ENCODE measurements around the gene PPP1R13B.

Gene PPP1R13B

GRCh38 chr14:103885509-103885932, 38.1 kb upstream of the PPP1R13B start:
- H3K4me3 ChIP-seq = no peak overlapping the region
- peak; percentile 53 for DNase-seq (ENCODE audit: low spot score)
- TF ChIP-seq CTCF (IDR thresholded peaks at IDR 0.05) = no peak
- no peak overlapping the region for H3K27ac ChIP-seq

- Histone ChIP-seq H3K27ac (no peak overlapping the region), H3K4me3 (no peak overlapping the region)
- no peak for DNase-seq (ENCODE audit: low spot score)
- TF ChIP-seq CTCF (IDR thresholded peaks at IDR 0.05) = no peak
These were observed 37.5 kb upstream of the PPP1R13B start for GRCh38 chr14:103884854-103885253.

- Histone ChIP-seq H3K4me3 (no peak overlapping the region), H3K27ac (no peak overlapping the region)
- no peak for DNase-seq (ENCODE audit: low spot score)
- TF ChIP-seq CTCF (IDR thresholded peaks at IDR 0.05) = no peak
These were observed 35.8 kb upstream of the PPP1R13B start for GRCh38 chr14:103883263-103883523.

- H3K4me3 ChIP-seq = no peak overlapping the region
- H3K27ac ChIP-seq = no peak overlapping the region
- DNase-seq (ENCODE audit: low spot score) = peak; percentile 62
- TF ChIP-seq CTCF (IDR thresholded peaks at IDR 0.05) = no peak
These were observed 35.3 kb upstream of the PPP1R13B start for GRCh38 chr14:103882503-103883262.

- TF ChIP-seq CTCF (IDR thresholded peaks at IDR 0.05) = no peak
- no peak overlapping the region for H3K4me3 ChIP-seq
- peak; percentile 72 for DNase-seq (ENCODE audit: low spot score)
- H3K27ac ChIP-seq = peak overlapping the region in 1 of 2 donors; percentile 79
These were observed 34.2 kb upstream of the PPP1R13B start for GRCh38 chr14:103881268-103882201.

- TF ChIP-seq CTCF (IDR thresholded peaks at IDR 0.05) = no peak
- peak overlapping the region; percentile 67 for H3K4me3 ChIP-seq
- peak overlapping the region in 1 of 2 donors; percentile 79 for H3K27ac ChIP-seq
- peak; percentile 85 for DNase-seq (ENCODE audit: low spot score)
These were observed 33.2 kb upstream of the PPP1R13B start for GRCh38 chr14:103880348-103881267.

Data from coronary artery (tissue), 2 donors.